Keratinocyte (primary cell): ENCODE measurements around the gene RPS16. TPM values are rescaled to one million over a fixed set of nuclear protein-coding genes. Genes with fewer than 3 reads are reported as not detected.

ENCODE experiments used
- DNase-seq: peaks from one replicate; pipeline ENCODE4 v3.0.0-alpha.2; 2011; ENCODE audit warnings: low read depth, missing footprints, low spot score
- FAIRE-seq: peaks from 2 replicates; lab custom pipeline; 2011; peaks lifted over from hg19 to GRCh38; lab: Jason Lieb, UNC
- H2AFZ ChIP-seq: 2 replicates; pipeline ENCODE4 v1.6.0; 2012; ENCODE audit warnings: low read length, control low read depth, inconsistent platforms; ENCODE audit not compliant: control insufficient read depth
- H3K27ac ChIP-seq: 2 replicates; pipeline ENCODE4 v1.5.1; 2011; ENCODE audit warnings: low read length; ENCODE audit not compliant: control insufficient read depth, insufficient read depth
- H3K27me3 ChIP-seq: 3 replicates; pipeline ENCODE4 v1.6.0; 2011; ENCODE audit warnings: low read length; ENCODE audit not compliant: control insufficient read depth, insufficient read depth; ENCODE audit errors: extremely low read depth
- H3K36me3 ChIP-seq, 2 experiments: 2 replicates in 1 of 2; 3 replicates in 1 of 2; pipeline ENCODE4 v1.5.1; 2011; ENCODE audit warnings: low read length in 2 of 2, mild to moderate bottlenecking in 1 of 2; ENCODE audit not compliant: control insufficient read depth in 2 of 2, insufficient read depth in 2 of 2; ENCODE audit errors: extremely low read depth in 1 of 2
- H3K4me1 ChIP-seq: 3 replicates; pipeline ENCODE4 v1.5.1; 2011; ENCODE audit warnings: low read length; ENCODE audit not compliant: control insufficient read depth, insufficient read depth; ENCODE audit errors: extremely low read depth
- H3K4me2 ChIP-seq: 3 replicates; pipeline ENCODE4 v1.6.0; 2011; ENCODE audit warnings: low read depth, low read length; ENCODE audit not compliant: control insufficient read depth, insufficient read depth; ENCODE audit errors: extremely low read depth
- H3K4me3 ChIP-seq, 3 experiments: fragments of 200-600 bp in 1 of 3; sonication (generic) in 1 of 3; 2 replicates in 2 of 3; 3 replicates in 1 of 3; pipeline ENCODE4 v1.5.1; 2011 to 2016; ENCODE audit warnings: low read length in 3 of 3, mild to moderate bottlenecking in 3 of 3, control low read depth in 2 of 3, inconsistent platforms in 1 of 3, low read depth in 1 of 3, mixed read lengths in 1 of 3, mixed run types in 1 of 3, moderate library complexity in 1 of 3; ENCODE audit not compliant: control insufficient read depth in 2 of 3, insufficient read depth in 2 of 3; ENCODE audit errors: extremely low read depth in 1 of 3
- H3K79me2 ChIP-seq: 2 replicates; pipeline ENCODE4 v1.6.0; 2012; ENCODE audit warnings: low read length; ENCODE audit not compliant: control insufficient read depth, insufficient read depth
- H3K9ac ChIP-seq: 3 replicates; pipeline ENCODE4 v1.6.0; 2011; ENCODE audit warnings: low read length; ENCODE audit not compliant: control insufficient read depth, insufficient read depth; ENCODE audit errors: extremely low read depth
- H3K9me1 ChIP-seq: 3 replicates; pipeline ENCODE4 v1.6.0; 2011; ENCODE audit warnings: low read length; ENCODE audit not compliant: control insufficient read depth, insufficient read depth; ENCODE audit errors: extremely low read depth
- H3K9me3 ChIP-seq: 2 replicates; pipeline ENCODE4 v1.5.1; 2012; ENCODE audit warnings: low read depth, low read length; ENCODE audit not compliant: control insufficient read depth
- H4K20me1 ChIP-seq: 3 replicates; pipeline ENCODE4 v1.6.0; 2011; ENCODE audit warnings: low read length; ENCODE audit not compliant: control insufficient read depth, insufficient read depth; ENCODE audit errors: extremely low read depth
- CTCF ChIP-seq, 3 experiments: IDR thresholded peaks in 1 of 3; conservative IDR thresholded peaks in 1 of 3; optimal IDR thresholded peaks in 1 of 3; 2 replicates in 2 of 3; 3 replicates in 1 of 3; pipeline versions ENCODE3 to v1.5.1; 2011; ENCODE audit warnings: low read length in 3 of 3, mild to moderate bottlenecking in 3 of 3, moderate library complexity in 2 of 3, control low read depth in 1 of 3, inconsistent platforms in 1 of 3; ENCODE audit not compliant: insufficient read depth in 2 of 3; ENCODE audit errors: extremely low read depth in 1 of 3
- EZH2 ChIP-seq: IDR thresholded peaks from one replicate; pipeline ENCODE4 v1.6.1; 2012; ENCODE audit warnings: inconsistent platforms, mild to moderate bottlenecking, low read length, moderate library complexity
- dilution Hi-C: fragments of 300-500 bp; cut with MboI; formaldehyde crosslinking; loops from one replicate; pipeline ENCODE4 v1.7.0; 2020; ENCODE audit warnings: low sequenced_read_pairs; ENCODE audit not compliant: extremely low pct_ligation_motif_present
- polyA plus RNA-seq, 5 experiments: library from polyadenylated mRNA; depleted of rRNA in 3 of 5; stranded (reverse) in 3 of 5; stranded (forward) in 1 of 5; unstranded in 1 of 5; fragments of >200 nt; gene quantifications; 1 replicate in 1 of 5; 2 replicates in 3 of 5; 3 replicates in 1 of 5; pipeline versions ENCODE4 v1.2.1 to v1.2.3, GENCODE V29; 2011 to 2012; ENCODE audit warnings: missing spikeins in 2 of 5, low read depth in 1 of 5, low replicate concordance in 1 of 5

RPS16 gene
- polyA plus RNA-seq, 1 donor (not counting 4 experiments of a cell fraction or from before 2014, with no cell fraction given) = 1,323 TPM

GRCh38 chr19:39469567-39469966 is 33.8 kb upstream of the RPS16 start:
- H3K27me3 ChIP-seq = no peaks in the 10 kb centered on the region
- H4K20me1 ChIP-seq = no peaks in the 10 kb centered on the region
- peaks cover 65 to 80% of the 10 kb centered on the region in 2 experiments for H3K36me3 ChIP-seq
- no peak for FAIRE-seq
- no peak overlapping the region for H3K9ac ChIP-seq
- no peak overlapping the region for H2AFZ ChIP-seq
- peaks cover 2% of the 10 kb centered on the region for H3K79me2 ChIP-seq
- no peak overlapping the region for H3K27ac ChIP-seq
- TF ChIP-seq CTCF (optimal IDR thresholded peaks at IDR 0.05 in 1 of 3, IDR thresholded peaks at IDR 0.05 in 1 of 3, conservative IDR thresholded peaks at IDR 0.05 in 1 of 3; ENCODE audit: extremely low read depth in 1 of 3, insufficient read depth in 2 of 3, low read length in 3 of 3) (no peak), EZH2 (no peak)
- no peak overlapping the region for H3K4me2 ChIP-seq
- H3K4me1 ChIP-seq = no peaks in the 10 kb centered on the region
- H3K9me3 ChIP-seq = no peaks in the 10 kb centered on the region
- dilution Hi-C loops = no loop called here
- no peaks in the 10 kb centered on the region for H3K9me1 ChIP-seq
- no peak for DNase-seq
- no peak overlapping the region for H3K4me3 ChIP-seq

GRCh38 chr19:39469036-39469435 is 33.3 kb upstream of the RPS16 start:
- Histone ChIP-seq H3K9me1 (no peaks in the 10 kb centered on the region), H2AFZ (no peak overlapping the region), H3K36me3 (peaks cover 60 to 75% of the 10 kb centered on the region in 2 experiments), H3K9me3 (no peaks in the 10 kb centered on the region), H3K27me3 (no peaks in the 10 kb centered on the region), H3K9ac (no peak overlapping the region), H3K4me2 (no peak overlapping the region), H3K27ac (no peak overlapping the region), H4K20me1 (no peaks in the 10 kb centered on the region), H3K79me2 (peaks cover 2% of the 10 kb centered on the region), H3K4me1 (no peaks in the 10 kb centered on the region), H3K4me3 (no peak overlapping the region)
- FAIRE-seq = no peak
- no peak for DNase-seq
- no peak for TF ChIP-seq EZH2
- TF ChIP-seq CTCF (optimal IDR thresholded peaks at IDR 0.05 in 1 of 3, IDR thresholded peaks at IDR 0.05 in 1 of 3, conservative IDR thresholded peaks at IDR 0.05 in 1 of 3; ENCODE audit: extremely low read depth in 1 of 3, insufficient read depth in 2 of 3, low read length in 3 of 3) = no peak
- dilution Hi-C loops = no loop called here
